LNCaP clone FGC (cell line): ENCODE data around the gene PPL.

Source experiments
- DNase-seq: peaks from one replicate; pipeline ENCODE4 v3.0.0-alpha.2; 2011; ENCODE audit warnings: low read depth
- H3K4me3 ChIP-seq: 2 replicates; pipeline ENCODE4 v1.5.1; 2011; ENCODE audit warnings: mild to moderate bottlenecking, low read depth, low read length, control low read depth
- TF ChIP-seq, protein P1 (sequence below): IDR thresholded peaks from 2 replicates; pipeline ENCODE4 v1.5.1; 2012; ENCODE audit warnings: mild to moderate bottlenecking; ENCODE audit not compliant: control insufficient read depth, insufficient read depth; ENCODE audit errors: extremely low read depth

PPL gene

DNA sequence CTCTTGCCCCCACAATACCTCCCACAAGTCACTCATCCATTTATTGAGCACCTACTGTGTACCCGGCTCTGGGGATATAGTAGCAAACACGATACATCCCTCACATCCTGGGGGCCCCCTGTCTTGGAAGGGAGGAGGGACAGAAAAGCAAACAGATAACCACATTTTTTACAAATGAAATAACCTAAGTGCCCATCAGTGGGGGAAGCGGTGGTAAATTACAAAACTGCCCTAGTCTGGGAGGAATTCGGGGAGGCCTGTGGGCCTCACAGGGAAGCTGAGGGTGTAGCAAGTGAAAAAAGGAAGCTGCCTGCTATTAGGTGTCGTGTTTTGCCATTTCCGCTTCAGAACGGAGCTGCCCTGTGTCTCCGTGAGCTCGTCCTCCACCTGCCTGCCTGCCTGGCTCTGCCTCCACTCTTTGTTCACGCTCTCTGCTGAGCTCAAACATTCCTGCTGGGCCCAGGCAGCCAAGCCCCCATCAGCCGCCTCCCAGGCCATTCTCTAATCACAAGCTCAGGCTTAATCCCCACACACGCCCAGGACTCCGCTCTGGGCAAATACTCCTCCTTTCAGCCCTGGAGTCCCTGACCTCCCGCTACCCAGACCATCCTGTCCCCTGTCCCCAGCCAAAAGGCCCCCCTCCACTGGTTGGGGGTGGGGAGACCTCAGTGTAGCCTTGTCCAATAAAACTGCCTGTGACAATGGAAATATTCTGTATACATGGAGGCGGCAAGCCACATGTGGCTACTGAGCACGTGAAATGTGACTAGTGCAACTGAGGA is 11.0 kb upstream of the PPL start:
- TF ChIP-seq, protein P1, sequence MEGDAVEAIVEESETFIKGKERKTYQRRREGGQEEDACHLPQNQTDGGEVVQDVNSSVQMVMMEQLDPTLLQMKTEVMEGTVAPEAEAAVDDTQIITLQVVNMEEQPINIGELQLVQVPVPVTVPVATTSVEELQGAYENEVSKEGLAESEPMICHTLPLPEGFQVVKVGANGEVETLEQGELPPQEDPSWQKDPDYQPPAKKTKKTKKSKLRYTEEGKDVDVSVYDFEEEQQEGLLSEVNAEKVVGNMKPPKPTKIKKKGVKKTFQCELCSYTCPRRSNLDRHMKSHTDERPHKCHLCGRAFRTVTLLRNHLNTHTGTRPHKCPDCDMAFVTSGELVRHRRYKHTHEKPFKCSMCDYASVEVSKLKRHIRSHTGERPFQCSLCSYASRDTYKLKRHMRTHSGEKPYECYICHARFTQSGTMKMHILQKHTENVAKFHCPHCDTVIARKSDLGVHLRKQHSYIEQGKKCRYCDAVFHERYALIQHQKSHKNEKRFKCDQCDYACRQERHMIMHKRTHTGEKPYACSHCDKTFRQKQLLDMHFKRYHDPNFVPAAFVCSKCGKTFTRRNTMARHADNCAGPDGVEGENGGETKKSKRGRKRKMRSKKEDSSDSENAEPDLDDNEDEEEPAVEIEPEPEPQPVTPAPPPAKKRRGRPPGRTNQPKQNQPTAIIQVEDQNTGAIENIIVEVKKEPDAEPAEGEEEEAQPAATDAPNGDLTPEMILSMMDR = no peak
- no peak overlapping the region for H3K4me3 ChIP-seq
- DNase-seq = no peak

DNA sequence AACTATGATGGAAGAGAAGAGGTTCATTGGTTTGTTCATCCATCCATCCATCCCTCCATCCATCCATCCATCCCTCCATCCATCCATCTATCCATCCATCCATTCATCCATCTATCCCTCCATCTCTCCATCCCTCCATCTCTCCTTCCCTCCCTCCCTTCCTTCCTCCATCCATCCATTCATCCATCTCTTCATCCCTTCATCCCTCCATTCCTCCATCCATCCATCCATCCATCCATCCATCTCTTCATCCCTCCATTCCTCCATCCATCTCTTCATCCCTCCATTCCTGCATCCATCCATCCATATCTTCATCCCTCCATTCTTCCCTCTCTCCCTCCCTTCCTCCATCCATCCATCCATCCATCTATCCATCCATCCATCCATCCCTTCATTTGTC is 10.0 kb upstream of the PPL start:
- no peak for DNase-seq
- no peak overlapping the region for H3K4me3 ChIP-seq
- TF ChIP-seq, protein P1 = no peak

DNA sequence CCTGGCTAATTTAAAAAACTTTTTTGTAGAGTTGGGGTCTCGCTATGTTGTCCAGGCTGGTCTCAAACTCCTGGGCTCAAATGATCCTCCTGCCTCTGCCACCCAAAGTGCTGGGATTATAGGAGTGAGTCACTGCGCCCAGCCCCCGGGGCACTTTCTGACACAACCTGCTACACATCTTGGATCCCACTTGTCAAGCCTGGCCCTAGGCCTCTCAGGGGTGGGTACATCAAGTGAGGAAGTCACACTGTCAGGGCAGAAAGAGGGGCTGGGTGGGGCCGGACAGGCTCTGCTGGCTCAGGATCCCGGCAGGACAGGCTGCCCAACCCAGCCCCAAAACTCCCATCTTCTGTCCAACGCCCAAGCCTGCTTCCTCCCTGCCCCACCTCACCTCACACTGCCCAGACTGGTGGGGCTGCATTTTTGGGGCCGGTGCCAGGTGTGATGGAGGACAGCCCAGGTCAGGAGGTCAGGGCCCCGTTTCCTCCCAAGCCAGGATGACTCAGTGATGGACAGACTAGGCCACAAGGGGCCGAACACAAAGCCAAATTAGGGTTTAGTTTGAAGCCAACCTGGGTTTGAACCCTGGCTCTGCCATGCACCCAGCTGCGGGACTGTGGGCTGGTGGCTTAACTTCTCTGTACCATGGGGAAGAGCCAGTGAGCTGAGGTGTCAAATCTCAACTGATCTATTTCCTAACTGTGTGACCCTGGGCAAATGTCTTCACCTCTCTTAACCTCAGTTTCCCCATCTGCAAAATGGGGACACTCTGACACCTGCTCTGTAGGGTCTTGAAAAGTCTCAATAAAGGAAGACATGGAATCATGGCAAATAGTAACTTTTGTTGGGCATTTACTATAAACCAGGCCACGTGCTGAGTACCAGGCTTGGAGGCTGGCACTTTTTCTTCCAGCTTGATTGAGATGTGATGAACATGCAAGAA is 8.9 kb upstream of the PPL start:
- TF ChIP-seq, protein P1 = no peak
- H3K4me3 ChIP-seq = no peak overlapping the region

DNA sequence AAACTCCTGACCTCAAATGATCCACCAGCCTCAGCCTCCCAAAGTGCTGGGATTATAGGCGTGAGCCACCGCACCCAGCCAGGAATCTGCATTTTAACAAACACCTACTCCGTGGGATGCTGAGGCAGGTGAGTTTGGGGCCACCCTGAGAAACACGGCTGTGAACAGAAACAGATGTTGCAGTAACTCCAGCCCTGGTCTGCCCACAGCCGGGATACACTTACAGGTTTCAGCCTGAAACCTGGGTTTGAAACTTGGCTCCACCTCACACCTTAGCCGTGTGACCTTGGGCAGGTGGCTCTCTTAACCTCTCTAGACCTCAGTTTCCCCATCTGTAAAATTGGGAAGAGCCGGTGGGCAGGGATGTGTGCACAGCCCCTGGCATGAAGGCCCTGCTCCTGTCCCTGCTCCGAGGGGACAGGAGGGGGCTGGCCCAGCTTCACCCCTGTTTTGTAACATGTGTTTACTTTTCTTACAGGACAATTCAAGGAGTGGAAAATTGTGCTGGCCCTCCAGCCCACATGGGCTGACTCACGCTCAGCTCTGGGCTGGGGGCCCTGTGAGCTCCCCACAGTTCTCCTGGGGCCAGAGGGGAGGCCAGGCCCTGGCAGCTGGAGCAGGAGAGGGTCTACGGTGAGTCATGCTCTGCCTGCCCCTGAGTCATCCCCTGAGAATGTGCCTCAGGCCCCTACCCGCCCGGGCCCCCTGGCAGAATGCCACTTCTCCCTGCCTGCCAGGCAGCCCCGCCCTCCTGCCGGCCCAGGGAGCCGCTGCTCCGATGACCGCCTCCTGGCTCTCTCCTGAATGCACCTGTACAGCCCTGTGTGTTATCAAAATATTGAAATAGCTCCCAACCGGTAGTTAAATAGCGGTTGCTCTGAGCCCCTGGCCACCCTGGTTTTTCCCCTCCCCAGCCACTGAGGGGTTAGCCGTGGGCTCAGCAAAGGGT is 7.7 kb upstream of the PPL start:
- TF ChIP-seq, protein P1 = no peak
- peak; percentile 22 for DNase-seq
- no peak overlapping the region for H3K4me3 ChIP-seq

More for the DNA sequence above, 8.9 kb upstream of the PPL start:
- DNase-seq = no peak

DNA sequence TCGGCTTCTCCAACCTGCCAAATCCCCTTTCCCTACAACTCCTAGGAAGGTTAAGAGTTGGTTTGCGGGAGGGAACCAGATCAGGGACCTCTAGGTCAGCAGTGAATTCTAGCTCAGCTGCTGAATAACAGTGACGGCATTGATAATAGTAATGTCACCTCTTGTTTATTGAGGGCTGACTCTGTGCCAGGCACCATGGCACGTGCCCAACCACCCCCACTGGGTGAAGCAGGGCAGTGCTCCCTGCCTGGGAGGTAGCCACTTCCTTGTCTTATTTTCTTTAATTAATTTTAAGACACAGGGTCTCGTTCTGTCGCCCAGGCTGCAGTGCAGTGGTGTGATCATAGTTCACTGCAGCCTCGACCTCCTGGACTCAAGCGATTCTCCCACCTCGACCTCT is 5.5 kb upstream of the PPL start:
- H3K4me3 ChIP-seq = no peak overlapping the region
- no peak for DNase-seq
- TF ChIP-seq, protein P1 = no peak

DNA sequence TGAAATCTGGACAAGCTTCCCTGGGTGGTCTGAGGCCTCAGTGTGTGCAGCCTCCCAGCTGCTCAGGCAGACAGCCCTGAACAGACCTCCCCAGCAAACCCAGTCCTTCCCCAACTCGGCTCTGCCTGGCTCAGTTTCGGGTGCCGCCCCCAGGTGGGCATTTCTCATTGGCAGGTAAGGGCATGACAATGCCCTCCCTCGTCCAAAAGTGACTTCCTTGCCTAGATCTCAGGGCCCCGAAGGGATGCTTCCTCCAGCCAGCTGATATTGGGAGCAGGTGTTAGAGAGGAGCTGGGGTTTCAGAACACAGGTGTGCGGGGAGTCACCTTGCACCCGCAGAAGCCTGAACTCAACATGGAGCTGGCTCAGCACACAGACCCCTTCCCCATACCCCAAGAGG is 3.8 kb upstream of the PPL start:
- TF ChIP-seq, protein P1 = no peak
- no peak for DNase-seq
- H3K4me3 ChIP-seq = no peak overlapping the region
